ENCODE results near the gene UGT1A6.
"Not testable (repeated sequence)": the region's sequence is repeated elsewhere in the genome, so short reads cannot be mapped to it uniquely, and the experiment has no call there.

UGT1A6 gene

DNA sequence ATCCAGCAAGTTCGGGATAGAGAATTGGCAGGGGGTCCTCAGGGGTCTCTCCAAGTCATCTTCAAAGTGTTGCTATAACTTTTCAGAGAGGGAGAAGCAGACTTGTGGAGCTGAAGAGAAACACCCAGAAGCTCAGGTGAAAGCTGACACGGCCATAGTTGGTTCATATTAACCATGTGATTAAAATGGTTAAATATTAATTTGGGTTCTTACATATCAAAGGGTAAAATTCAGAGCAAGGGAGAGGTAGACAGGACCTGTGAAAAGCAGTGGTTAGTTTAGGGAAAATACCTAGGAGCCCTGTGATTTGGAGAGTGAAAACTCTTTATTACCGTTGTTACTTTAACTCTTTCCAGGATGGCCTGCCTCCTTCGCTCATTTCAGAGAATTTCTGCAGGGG lies at the start of gene UGT1A6:
UGT1A6 (plus strand) TSS at position 243 of the 400 bp plus-strand sequence; CDS start at position 358, 115 bp downstream.
- no peak for DNase-seq (ENCODE audit: low spot score)
- TF ChIP-seq, protein P1, sequence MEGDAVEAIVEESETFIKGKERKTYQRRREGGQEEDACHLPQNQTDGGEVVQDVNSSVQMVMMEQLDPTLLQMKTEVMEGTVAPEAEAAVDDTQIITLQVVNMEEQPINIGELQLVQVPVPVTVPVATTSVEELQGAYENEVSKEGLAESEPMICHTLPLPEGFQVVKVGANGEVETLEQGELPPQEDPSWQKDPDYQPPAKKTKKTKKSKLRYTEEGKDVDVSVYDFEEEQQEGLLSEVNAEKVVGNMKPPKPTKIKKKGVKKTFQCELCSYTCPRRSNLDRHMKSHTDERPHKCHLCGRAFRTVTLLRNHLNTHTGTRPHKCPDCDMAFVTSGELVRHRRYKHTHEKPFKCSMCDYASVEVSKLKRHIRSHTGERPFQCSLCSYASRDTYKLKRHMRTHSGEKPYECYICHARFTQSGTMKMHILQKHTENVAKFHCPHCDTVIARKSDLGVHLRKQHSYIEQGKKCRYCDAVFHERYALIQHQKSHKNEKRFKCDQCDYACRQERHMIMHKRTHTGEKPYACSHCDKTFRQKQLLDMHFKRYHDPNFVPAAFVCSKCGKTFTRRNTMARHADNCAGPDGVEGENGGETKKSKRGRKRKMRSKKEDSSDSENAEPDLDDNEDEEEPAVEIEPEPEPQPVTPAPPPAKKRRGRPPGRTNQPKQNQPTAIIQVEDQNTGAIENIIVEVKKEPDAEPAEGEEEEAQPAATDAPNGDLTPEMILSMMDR (IDR thresholded peaks at IDR 0.05; ENCODE audit: extremely low read depth, missing control alignments) = no peak

DNA sequence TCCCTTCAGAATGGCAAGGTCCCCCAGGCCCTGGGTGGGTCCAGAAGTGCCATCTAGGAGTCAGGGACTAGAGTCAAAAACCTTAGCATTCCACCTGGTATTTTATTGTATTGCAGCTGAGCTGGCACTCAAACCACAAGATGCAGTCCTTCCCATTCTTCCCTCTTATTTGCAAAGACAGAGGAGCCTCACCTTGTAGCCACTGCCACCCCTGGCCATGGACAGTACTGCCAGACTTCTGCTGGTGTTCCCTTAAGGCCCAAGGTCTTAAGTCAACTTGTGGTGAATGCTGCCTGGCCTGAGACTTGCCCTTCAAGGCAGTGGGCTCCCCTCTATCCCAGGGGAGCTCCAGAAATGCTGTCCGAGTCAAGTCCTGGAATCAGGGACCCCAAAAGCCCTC lies 49.6 kb upstream of the UGT1A6 start:
- DNase-seq (ENCODE audit: low spot score) = no peak
- TF ChIP-seq, protein P1 (IDR thresholded peaks at IDR 0.05; ENCODE audit: extremely low read depth, missing control alignments) = no peak

DNA sequence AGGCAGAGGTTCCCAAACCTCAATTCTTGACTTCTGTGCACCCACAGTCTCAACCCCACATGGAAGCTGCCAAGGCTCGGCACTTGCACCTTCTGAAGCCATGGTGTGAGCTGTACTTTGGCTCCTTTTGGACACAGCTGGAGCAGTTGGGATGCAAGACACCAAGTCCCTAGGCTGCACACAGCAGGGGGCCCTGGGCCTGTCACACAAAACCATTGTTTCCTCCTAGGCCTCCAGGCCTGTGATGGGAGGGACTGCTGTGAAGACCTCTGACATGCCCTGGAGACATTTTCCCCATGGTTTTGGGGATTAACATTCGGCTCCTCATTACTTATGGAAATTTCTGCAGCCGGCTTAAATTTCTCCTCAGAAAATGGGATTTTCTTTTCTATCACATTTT lies 46.7 kb upstream of the UGT1A6 start:
- DNase-seq (ENCODE audit: low spot score) = not testable (repeated sequence)

DNA sequence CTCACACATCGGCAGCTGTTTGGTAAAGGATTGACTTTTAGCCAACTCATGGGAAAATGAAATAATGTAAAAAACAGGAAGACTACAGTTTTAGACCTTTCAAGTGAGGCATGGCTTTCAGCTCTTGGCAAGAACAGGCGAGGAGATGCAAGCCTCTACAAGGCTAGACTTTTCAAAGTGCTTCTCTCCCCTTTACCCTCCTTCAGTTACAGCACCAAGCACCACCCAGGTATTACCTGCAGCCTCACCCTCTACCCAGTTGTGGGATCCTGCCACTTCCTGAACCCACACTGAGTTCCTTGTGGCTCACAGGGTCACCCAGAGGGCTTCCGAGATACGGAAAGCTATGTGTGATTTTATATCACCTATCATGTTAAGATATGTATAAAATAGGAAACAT lies 41.7 kb upstream of the UGT1A6 start:
- no peak for DNase-seq (ENCODE audit: low spot score)
- TF ChIP-seq, protein P1 (IDR thresholded peaks at IDR 0.05; ENCODE audit: extremely low read depth, missing control alignments) = no peak

DNA sequence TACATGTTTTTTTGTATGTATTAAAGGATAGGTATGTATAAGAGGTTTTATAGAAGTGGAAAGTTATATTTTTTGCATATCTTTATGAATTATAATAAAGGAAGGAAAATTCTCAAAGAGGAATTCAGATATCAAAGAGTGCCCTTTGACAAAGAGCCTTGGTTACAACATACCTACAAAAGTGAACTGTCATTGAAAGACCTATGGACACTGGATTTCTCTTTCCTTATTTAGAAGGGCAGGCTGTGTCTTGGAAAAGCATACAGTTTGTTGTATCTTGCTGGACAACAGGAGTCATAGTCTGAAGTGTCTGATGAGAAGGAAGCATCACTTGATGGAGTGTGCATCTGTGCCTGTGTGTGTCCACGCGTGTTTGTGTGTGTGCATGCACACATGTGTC lies 41.3 kb upstream of the UGT1A6 start:
- TF ChIP-seq, protein P1 (IDR thresholded peaks at IDR 0.05; ENCODE audit: extremely low read depth, missing control alignments) = no peak
- no peak for DNase-seq (ENCODE audit: low spot score)

DNA sequence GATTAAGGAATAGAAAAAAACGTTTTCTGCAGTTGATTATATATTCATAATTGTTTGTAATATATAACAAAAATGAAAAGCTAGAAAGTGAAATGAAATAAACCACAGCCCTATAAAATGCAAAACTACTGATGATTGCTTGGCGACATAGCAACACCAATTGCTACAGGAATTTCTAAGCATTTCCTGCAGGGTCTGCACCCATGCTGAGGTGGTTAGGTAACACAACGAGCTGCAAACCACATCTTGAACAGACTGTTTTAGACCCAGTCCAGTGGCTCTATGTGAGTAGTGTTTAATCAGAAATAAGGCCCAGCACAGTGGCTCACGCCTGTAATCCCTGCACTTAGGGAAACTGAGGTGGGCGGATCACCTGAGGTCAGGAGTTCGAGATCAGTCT lies 38.2 kb upstream of the UGT1A6 start:
- TF ChIP-seq, protein P1 (IDR thresholded peaks at IDR 0.05; ENCODE audit: extremely low read depth, missing control alignments) = no peak

DNA sequence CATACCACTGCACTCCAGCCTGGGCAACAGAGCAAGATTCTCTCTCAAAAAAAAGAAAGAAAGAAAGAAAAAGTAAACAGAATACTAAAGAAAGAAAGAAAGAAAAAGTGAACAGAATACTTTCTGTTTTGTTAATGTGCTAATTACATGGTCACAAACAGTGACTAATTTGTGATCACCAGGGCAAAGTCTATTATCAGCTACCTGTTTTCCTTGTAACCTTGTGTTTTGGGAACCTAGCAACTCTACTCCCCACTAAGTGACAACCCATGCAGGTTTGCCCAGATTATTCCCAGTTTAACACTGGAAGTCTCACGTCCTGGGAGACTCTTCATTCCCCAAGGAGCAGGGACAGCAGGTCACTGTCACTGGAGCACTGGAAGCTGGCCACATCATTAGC lies 37.6 kb upstream of the UGT1A6 start:
- TF ChIP-seq, protein P1 (IDR thresholded peaks at IDR 0.05; ENCODE audit: extremely low read depth, missing control alignments) = no peak
- DNase-seq (ENCODE audit: low spot score) = no peak

More for the DNA sequence above, 38.2 kb upstream of the UGT1A6 start:
- DNase-seq (ENCODE audit: low spot score) = no peak

DNA sequence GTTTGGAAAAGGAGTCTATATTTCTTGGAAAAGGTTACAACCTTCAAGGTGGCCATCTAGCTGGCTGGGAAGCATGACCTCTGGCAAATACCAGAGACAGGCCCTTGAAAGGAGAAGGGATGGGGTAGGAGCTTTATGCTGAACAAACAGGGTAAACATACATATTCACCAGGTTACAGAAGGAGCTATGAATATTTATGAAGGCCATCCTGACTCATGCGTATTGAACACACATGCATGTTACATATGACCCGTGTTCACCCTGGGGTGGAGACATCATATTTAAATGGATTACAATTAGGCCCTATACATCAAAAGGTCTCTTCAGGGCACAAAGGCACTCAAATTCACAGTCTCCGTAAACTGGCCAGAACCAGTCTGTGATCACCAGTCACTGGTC lies 36.7 kb upstream of the UGT1A6 start:
- DNase-seq (ENCODE audit: low spot score) = not testable (repeated sequence)

DNA sequence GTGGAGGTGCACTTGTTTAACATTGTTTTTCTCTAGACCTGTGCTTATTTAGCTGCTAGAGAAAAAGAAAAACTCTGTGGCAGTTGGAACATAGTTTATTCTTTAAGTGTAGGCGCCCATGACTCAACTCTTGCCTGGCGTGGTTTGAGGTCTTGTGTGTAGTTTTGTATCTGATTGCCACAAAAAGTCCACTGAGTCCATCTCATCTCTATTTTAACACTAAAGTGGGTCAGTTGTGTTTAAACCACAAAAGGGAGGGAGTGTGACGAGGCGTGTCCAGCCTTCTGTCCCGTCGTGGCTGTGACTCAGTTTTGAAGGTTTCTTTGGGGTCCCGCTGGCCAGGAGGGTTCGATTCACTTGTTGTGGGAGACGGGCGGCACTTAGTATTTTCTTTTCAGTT lies 36.2 kb upstream of the UGT1A6 start:
- no peak for DNase-seq (ENCODE audit: low spot score)
- TF ChIP-seq, protein P1 (IDR thresholded peaks at IDR 0.05; ENCODE audit: extremely low read depth, missing control alignments) = no peak

Measured in GM20000 (cell line).